ENCODE data around the gene ZNF33A. TPM values are rescaled to one million over a fixed set of nuclear protein-coding genes. Genes with fewer than 3 reads are reported as not detected.

Gene ZNF33A
- 32.6 and 35.5 TPM in 2 replicates for total RNA-seq (2014; rRNA removed; shearing (Covaris generic))
- polyA plus RNA-seq (2016; fragmentation: Nextera tagmentation; extraction: Ambion mirVana), result 20.3 and 20.6 TPM in 2 replicates
- long read RNA-seq, full-length matches to known transcripts, result 4 of 6 reads
- long read RNA-seq, partial matches to known transcripts, result 0 of 6 reads
- long read RNA-seq, other reads (novel, unspliced or antisense), result 2 of 6 reads

DNA sequence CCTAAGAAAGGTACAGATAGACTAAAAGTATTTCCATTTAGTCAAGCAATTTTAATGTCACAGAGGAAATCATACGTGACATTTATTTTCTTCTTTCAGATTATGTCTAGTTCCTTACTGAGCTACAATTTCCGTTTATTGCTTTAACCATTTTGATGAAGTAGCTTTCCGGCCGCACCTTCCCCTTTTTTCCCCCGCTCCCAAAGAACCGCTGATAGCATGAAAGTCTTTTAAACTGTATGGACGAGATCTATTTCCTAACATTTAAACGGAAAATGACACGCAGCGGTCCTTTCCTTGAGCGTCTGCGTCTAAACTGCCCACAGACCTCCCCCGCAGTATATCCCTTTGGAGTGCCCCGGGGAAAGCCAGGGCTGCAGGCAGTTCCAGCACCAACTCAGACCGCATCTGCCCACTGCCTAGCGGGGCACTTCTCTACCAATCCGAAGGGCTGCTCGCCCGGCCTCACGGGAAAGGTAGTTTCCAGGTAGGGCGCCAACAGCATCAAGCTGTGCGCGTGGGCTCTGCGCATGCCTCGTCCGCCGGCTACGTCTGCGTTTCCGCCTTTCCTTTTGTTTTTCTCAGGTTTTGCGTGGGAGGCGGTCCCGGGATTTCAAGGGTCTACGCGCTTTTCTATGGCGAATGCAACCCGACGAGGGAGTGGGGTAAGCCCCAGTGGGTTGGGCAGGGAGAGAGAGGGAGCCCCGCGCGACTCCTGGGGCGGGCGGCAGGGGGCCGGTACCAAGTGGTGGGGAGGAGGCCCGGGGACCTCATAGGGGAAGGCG, at the start of gene ZNF33A:
Gene ZNF33A, plus strand, starts transcription at position 557 of the 785 bp plus-strand sequence. CDS start 1,667 bp downstream, outside the sequence.
- Histone ChIP-seq H3K27ac (ENCODE audit: low read depth) (peak within 1 kb of the TSS; percentile 87), H3K79me2 (replicated peaks; ENCODE audit: insufficient read depth) (peaks cover 30% of the 10 kb centered on the region), H3K9me2 (ENCODE audit: insufficient read depth) (no peaks in the 10 kb centered on the region), H3K4me3 (peak within 1 kb of the TSS; percentile 81), H3F3A (replicated peaks; ENCODE audit: low read depth) (no peaks in the 10 kb centered on the region; the same call in 1 of the 2 replicates), H2AFZ (peak within 1 kb of the TSS; percentile 97), H3K36me3 (ENCODE audit: insufficient read depth) (no peaks in the 10 kb centered on the region), H4K20me1 (replicated peaks; ENCODE audit: insufficient read depth) (no peaks in the 10 kb centered on the region), H3K27me3 (ENCODE audit: insufficient read depth) (no peaks in the 10 kb centered on the region), H3K4me1 (ENCODE audit: insufficient read depth) (peaks cover 7% of the 10 kb centered on the region; the same call in 1 of the 2 replicates), H3K4me2 (peak within 1 kb of the TSS; percentile 85)
- Mint-ChIP-seq H3K9me3 (peaks cover 27% of the 10 kb centered on the region), H3K27me3 (ENCODE audit: insufficient read depth, low read depth, poor library complexity) (peaks cover 2% of the 10 kb centered on the region), H3K4me1 (peaks cover 8% of the 10 kb centered on the region; the same call in 2 of the 3 replicates), H3K36me3 (ENCODE audit: low read depth) (peaks cover 26% of the 10 kb centered on the region), H3K27ac (peak within 1 kb of the TSS; percentile 99), H3K4me3 (peak within 1 kb of the TSS; percentile 93)
- peak; percentile 94 for DNase-seq (ENCODE audit: low spot score)
- TF ChIP-seq, protein P1, sequence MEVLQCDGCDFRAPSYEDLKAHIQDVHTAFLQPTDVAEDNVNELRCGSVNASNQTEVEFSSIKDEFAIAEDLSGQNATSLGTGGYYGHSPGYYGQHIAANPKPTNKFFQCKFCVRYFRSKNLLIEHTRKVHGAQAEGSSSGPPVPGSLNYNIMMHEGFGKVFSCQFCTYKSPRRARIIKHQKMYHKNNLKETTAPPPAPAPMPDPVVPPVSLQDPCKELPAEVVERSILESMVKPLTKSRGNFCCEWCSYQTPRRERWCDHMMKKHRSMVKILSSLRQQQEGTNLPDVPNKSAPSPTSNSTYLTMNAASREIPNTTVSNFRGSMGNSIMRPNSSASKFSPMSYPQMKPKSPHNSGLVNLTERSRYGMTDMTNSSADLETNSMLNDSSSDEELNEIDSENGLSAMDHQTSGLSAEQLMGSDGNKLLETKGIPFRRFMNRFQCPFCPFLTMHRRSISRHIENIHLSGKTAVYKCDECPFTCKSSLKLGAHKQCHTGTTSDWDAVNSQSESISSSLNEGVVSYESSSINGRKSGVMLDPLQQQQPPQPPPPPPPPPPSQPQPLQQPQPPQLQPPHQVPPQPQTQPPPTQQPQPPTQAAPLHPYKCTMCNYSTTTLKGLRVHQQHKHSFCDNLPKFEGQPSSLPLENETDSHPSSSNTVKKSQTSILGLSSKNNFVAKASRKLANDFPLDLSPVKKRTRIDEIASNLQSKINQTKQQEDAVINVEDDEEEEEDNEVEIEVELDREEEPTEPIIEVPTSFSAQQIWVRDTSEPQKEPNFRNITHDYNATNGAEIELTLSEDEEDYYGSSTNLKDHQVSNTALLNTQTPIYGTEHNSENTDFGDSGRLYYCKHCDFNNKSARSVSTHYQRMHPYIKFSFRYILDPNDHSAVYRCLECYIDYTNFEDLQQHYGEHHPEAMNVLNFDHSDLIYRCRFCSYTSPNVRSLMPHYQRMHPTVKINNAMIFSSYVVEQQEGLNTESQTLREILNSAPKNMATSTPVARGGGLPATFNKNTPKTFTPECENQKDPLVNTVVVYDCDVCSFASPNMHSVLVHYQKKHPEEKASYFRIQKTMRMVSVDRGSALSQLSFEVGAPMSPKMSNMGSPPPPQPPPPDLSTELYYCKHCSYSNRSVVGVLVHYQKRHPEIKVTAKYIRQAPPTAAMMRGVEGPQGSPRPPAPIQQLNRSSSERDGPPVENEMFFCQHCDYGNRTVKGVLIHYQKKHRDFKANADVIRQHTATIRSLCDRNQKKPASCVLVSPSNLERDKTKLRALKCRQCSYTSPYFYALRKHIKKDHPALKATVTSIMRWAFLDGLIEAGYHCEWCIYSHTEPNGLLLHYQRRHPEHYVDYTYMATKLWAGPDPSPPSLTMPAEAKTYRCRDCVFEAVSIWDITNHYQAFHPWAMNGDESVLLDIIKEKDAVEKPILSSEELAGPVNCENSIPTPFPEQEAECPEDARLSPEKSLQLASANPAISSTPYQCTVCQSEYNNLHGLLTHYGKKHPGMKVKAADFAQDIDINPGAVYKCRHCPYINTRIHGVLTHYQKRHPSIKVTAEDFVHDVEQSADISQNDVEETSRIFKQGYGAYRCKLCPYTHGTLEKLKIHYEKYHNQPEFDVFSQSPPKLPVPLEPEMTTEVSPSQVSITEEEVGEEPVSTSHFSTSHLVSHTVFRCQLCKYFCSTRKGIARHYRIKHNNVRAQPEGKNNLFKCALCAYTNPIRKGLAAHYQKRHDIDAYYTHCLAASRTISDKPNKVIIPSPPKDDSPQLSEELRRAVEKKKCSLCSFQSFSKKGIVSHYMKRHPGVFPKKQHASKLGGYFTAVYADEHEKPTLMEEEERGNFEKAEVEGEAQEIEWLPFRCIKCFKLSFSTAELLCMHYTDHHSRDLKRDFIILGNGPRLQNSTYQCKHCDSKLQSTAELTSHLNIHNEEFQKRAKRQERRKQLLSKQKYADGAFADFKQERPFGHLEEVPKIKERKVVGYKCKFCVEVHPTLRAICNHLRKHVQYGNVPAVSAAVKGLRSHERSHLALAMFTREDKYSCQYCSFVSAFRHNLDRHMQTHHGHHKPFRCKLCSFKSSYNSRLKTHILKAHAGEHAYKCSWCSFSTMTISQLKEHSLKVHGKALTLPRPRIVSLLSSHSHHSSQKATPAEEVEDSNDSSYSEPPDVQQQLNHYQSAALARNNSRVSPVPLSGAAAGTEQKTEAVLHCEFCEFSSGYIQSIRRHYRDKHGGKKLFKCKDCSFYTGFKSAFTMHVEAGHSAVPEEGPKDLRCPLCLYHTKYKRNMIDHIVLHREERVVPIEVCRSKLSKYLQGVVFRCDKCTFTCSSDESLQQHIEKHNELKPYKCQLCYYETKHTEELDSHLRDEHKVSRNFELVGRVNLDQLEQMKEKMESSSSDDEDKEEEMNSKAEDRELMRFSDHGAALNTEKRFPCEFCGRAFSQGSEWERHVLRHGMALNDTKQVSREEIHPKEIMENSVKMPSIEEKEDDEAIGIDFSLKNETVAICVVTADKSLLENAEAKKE (CRISPR knock-in tag; IDR thresholded peaks at IDR 0.05), result no peak
- TF ChIP-seq EZH2 (IDR thresholded peaks at IDR 0.05; ENCODE audit: low read depth, unreplicated experiment), result no peak
- no peak for TF ChIP-seq POLR2AphosphoS5 (IDR thresholded peaks at IDR 0.05; ENCODE audit: low read depth)
- no peak for TF ChIP-seq NANOG (IDR thresholded peaks at IDR 0.05; ENCODE audit: borderline replicate concordance)
- TF ChIP-seq EZH2phosphoT487 (IDR thresholded peaks at IDR 0.05; ENCODE audit: unreplicated experiment), result no peak
- TF ChIP-seq ZNF114 (CRISPR knock-in tag; IDR thresholded peaks at IDR 0.05), result no peak
- TF ChIP-seq, protein P2, sequence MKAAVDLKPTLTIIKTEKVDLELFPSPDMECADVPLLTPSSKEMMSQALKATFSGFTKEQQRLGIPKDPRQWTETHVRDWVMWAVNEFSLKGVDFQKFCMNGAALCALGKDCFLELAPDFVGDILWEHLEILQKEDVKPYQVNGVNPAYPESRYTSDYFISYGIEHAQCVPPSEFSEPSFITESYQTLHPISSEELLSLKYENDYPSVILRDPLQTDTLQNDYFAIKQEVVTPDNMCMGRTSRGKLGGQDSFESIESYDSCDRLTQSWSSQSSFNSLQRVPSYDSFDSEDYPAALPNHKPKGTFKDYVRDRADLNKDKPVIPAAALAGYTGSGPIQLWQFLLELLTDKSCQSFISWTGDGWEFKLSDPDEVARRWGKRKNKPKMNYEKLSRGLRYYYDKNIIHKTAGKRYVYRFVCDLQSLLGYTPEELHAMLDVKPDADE (IDR thresholded peaks at IDR 0.05), result peak; percentile 54
- TF ChIP-seq, protein P3, sequence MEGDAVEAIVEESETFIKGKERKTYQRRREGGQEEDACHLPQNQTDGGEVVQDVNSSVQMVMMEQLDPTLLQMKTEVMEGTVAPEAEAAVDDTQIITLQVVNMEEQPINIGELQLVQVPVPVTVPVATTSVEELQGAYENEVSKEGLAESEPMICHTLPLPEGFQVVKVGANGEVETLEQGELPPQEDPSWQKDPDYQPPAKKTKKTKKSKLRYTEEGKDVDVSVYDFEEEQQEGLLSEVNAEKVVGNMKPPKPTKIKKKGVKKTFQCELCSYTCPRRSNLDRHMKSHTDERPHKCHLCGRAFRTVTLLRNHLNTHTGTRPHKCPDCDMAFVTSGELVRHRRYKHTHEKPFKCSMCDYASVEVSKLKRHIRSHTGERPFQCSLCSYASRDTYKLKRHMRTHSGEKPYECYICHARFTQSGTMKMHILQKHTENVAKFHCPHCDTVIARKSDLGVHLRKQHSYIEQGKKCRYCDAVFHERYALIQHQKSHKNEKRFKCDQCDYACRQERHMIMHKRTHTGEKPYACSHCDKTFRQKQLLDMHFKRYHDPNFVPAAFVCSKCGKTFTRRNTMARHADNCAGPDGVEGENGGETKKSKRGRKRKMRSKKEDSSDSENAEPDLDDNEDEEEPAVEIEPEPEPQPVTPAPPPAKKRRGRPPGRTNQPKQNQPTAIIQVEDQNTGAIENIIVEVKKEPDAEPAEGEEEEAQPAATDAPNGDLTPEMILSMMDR (conservative IDR thresholded peaks at IDR 0.05; ENCODE audit: low read depth in 2 of 2), result no peak
- TF ChIP-seq JUNB (IDR thresholded peaks at IDR 0.05; ENCODE audit: unreplicated experiment), result no peak
- TF ChIP-seq ZNF331 (CRISPR knock-in tag; IDR thresholded peaks at IDR 0.05; ENCODE audit: low read depth), result no peak
- TF ChIP-seq STAT1 (IDR thresholded peaks at IDR 0.05; ENCODE audit: unreplicated experiment), result no peak
- TF ChIP-seq, protein P4, sequence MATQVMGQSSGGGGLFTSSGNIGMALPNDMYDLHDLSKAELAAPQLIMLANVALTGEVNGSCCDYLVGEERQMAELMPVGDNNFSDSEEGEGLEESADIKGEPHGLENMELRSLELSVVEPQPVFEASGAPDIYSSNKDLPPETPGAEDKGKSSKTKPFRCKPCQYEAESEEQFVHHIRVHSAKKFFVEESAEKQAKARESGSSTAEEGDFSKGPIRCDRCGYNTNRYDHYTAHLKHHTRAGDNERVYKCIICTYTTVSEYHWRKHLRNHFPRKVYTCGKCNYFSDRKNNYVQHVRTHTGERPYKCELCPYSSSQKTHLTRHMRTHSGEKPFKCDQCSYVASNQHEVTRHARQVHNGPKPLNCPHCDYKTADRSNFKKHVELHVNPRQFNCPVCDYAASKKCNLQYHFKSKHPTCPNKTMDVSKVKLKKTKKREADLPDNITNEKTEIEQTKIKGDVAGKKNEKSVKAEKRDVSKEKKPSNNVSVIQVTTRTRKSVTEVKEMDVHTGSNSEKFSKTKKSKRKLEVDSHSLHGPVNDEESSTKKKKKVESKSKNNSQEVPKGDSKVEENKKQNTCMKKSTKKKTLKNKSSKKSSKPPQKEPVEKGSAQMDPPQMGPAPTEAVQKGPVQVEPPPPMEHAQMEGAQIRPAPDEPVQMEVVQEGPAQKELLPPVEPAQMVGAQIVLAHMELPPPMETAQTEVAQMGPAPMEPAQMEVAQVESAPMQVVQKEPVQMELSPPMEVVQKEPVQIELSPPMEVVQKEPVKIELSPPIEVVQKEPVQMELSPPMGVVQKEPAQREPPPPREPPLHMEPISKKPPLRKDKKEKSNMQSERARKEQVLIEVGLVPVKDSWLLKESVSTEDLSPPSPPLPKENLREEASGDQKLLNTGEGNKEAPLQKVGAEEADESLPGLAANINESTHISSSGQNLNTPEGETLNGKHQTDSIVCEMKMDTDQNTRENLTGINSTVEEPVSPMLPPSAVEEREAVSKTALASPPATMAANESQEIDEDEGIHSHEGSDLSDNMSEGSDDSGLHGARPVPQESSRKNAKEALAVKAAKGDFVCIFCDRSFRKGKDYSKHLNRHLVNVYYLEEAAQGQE (IDR thresholded peaks at IDR 0.05; ENCODE audit: unreplicated experiment), result no peak
- 0 out of 2 replicates have a peak, but pooled peaks have one; percentile 25 for TF ChIP-seq CREB1 (CRISPR knock-in tag; IDR thresholded peaks at IDR 0.05; ENCODE audit: low read depth)
- ATAC-seq, result peak; percentile 96
